H1 (cell line): ENCODE measurements around the gene SMIM38.

Source experiments
- KDM5A ChIP-seq: fragments of 200-600 bp; IDR thresholded peaks from 2 replicates; pipeline ENCODE4 v1.7.1; 2012; ENCODE audit warnings: mild to moderate bottlenecking, low read length, inconsistent platforms, mixed read lengths
- TF ChIP-seq, protein P1 (sequence below), 3 experiments: IDR thresholded peaks; 1 replicate in 2 of 3; 2 replicates in 1 of 3; pipeline versions ENCODE4 v1.5.1 to v1.6.1; 2011; ENCODE audit warnings: low read length in 3 of 3, mild to moderate bottlenecking in 3 of 3, inconsistent platforms in 2 of 3, low read depth in 1 of 3, moderate library complexity in 1 of 3; ENCODE audit not compliant: insufficient read depth in 1 of 3; ENCODE audit errors: control extremely low read depth in 1 of 3

DNA sequence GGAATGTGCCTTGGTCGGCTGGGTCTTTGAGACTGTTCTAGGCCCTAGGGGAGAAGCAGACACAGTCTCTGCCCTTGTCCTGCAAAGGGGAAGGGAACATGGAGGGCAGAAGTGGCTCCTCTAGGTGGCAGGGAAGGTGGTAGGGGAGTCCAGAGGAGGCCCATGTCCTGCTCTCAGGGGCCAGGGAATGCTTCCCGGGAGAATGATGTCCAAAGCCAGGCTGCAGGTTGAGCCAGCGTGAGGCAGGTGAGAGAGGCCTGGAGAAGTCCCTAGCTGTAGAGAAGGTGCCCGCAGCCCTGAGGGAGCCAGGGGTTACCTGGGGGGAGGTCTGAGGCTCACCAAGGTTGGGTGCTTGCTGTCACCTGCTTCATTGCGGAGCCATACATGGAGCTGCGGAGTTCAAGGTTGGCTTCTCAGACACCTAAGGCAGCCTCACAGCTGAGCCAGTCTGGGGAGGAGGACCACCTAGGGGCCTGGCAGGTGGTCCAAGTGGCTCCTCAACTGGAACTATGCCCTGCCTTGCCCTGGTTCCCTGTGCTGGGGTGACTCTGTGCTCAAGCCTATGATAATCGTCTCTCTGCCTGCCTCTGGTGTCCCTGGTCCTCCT is 46.1 kb downstream of the SMIM38 start:
- TF ChIP-seq KDM5A: no peak
- TF ChIP-seq, protein P1, sequence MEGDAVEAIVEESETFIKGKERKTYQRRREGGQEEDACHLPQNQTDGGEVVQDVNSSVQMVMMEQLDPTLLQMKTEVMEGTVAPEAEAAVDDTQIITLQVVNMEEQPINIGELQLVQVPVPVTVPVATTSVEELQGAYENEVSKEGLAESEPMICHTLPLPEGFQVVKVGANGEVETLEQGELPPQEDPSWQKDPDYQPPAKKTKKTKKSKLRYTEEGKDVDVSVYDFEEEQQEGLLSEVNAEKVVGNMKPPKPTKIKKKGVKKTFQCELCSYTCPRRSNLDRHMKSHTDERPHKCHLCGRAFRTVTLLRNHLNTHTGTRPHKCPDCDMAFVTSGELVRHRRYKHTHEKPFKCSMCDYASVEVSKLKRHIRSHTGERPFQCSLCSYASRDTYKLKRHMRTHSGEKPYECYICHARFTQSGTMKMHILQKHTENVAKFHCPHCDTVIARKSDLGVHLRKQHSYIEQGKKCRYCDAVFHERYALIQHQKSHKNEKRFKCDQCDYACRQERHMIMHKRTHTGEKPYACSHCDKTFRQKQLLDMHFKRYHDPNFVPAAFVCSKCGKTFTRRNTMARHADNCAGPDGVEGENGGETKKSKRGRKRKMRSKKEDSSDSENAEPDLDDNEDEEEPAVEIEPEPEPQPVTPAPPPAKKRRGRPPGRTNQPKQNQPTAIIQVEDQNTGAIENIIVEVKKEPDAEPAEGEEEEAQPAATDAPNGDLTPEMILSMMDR (IDR thresholded peaks at IDR 0.05; ENCODE audit: control extremely low read depth in 1 of 3, insufficient read depth in 1 of 3, low read depth in 1 of 3, low read length in 3 of 3): no peak
